Activated CD8-positive, alpha-beta memory T cell treated with anti-CD3 and anti-CD28 coated beads for 48 hours (primary cell): ENCODE measurements around the gene SDR42E1.
A peak's percentile ranks its signal among the peaks of the same experiment; 100 is the strongest.

Experiments used
- DNase-seq, 3 experiments: peaks; one replicate each; pipeline ENCODE4 v3.0.0-alpha.2; 2020; ENCODE audit warnings: low read depth in 2 of 3, low spot score in 2 of 3

The SDR42E1 gene, protein sequence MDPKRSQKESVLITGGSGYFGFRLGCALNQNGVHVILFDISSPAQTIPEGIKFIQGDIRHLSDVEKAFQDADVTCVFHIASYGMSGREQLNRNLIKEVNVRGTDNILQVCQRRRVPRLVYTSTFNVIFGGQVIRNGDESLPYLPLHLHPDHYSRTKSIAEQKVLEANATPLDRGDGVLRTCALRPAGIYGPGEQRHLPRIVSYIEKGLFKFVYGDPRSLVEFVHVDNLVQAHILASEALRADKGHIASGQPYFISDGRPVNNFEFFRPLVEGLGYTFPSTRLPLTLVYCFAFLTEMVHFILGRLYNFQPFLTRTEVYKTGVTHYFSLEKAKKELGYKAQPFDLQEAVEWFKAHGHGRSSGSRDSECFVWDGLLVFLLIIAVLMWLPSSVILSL

GRCh38 chr16:82011199-82011641 lies at the start of gene SDR42E1:
TSS of gene SDR42E1 (minus strand) at chr16:82011470. CDS start at chr16:82000858, 10,612 bp downstream.
- DNase-seq, result peak; percentile 13 to 27 (median 20)

- no peak for DNase-seq
These were observed 48.7 kb upstream of the SDR42E1 start for GRCh38 chr16:82059983-82060421.

GRCh38 chr16:82059161-82059982 lies 48.1 kb upstream of the SDR42E1 start:
- no peak for DNase-seq

- DNase-seq, result no peak
These were observed 45.3 kb upstream of the SDR42E1 start for GRCh38 chr16:82056550-82056896.

DNA sequence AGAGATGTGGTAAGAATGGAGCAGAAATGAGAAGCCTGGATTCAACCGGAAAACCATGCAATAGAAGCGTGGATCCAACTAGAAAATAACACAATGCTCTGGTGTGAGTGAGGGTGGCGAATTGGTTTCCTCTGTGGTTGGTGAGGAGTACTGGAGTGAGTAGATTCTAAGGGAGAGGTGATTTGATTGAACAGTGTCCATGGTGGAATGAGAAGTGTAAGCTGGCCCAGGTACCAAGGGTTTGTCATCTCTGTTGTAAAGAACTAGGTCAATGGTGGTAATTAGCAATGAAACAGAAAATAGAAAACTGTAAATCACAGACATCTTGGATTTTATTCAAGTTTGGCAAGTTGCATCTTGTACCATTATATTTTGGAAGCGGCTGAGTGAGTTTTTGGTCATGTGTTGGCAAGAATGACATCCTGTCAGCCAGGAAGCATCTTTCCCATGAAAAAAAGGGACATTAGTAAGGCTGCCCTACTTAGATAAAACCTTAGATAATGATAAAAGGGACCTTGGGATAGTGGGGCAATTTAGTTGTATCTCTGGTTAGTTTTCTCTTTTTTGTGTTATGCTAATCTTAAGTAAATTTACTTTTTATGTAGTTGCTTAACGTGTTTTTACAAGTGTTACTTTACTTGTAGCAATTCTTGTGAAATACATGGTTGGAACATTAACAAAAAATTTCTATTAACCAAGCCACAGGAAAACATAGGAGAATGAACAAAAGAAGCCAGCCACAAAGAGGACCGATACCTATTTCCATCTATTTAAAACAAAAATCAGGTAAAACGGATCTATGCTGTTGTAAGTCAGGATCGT lies 44.7 kb upstream of the SDR42E1 start:
- DNase-seq, result no peak

DNA sequence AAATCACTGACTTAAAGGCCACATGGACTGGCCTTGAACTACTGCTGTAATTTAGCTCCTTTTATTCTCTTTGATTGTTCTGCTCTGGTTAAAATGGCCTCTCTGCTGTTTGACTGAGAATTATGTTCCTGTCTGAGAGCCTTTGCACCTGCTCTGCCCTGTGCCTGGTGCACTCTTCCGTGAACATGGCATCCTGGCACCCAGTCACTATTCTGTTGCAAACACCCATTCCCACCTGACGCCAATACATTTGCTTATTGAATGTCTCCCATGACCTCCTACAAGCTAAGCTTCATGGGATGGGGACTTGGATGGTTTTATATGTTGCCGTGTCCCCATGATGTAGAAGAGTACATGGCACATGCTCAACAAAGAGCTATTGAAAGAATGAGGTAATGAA lies 43.8 kb upstream of the SDR42E1 start:
- no peak for DNase-seq

- DNase-seq, result no peak
These were observed 40.4 kb upstream of the SDR42E1 start for GRCh38 chr16:82051656-82052055.

- DNase-seq, result no peak
These were observed 39.7 kb upstream of the SDR42E1 start for GRCh38 chr16:82050909-82051357.

GRCh38 chr16:82050506-82050905 lies 39.2 kb upstream of the SDR42E1 start:
- no peak for DNase-seq

DNA sequence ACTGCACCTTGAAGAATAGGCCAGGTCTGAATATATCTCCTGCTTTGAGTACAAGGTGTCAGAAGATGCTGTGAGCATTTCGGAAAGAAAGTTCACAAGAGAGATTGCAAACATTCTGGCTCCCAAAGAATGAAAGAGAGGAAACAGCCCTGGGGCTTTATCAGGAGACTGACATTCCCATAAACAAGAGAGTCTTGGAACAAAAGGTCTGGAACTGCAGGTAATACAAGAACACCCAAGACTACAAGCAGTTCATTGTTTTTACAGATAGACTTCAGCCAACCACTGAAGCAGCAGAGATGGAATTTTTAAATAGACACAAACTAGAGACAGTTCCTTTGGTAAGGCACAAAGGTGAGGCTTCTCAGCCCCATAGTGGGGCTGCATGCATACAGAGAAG lies 38.2 kb upstream of the SDR42E1 start:
- no peak for DNase-seq

DNA sequence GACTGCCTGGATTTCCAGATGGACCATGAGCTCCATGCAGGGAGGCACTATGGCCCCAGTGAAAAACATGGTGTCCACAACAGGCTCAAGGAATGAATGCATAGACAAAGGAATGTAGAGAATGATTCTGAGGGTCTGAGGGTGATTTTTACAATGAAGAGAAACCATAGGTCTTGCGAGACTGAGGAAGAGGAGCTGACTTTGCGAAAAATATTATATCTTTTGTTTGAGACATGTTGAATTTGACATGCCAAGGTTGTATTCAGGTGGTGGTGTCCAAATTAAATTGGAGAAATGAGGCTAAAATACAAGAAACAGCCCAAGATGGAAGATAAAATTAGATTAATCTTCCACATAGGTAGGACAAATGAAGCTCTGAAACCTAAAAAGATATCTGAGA lies 36.5 kb upstream of the SDR42E1 start:
- no peak for DNase-seq

DNA sequence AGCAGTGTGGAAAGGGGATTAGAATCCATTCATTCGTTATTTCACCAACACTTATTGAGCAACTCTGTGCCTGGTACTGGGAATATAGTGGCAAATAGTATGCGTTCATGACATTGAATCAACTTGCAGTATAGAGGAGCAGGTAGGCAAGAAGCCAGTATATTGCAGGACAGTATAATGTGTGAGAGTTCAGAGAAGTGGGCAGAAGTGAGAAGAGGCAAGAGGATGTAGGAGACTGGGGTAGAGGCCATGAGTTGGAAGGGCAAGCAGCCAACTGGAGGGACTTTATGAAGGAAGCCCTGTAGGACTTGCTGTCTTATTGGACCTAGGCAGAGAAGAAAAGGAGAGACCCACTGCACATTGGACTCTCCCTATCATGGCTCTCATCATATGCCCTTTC lies 36.1 kb upstream of the SDR42E1 start:
- DNase-seq, result no peak

GRCh38 chr16:82046941-82047340 lies 35.7 kb upstream of the SDR42E1 start:
- no peak for DNase-seq

- no peak for DNase-seq
These were observed 35.3 kb upstream of the SDR42E1 start for GRCh38 chr16:82046541-82046940.

- DNase-seq, result no peak
These were observed 34.2 kb upstream of the SDR42E1 start for GRCh38 chr16:82045465-82045864.

DNA sequence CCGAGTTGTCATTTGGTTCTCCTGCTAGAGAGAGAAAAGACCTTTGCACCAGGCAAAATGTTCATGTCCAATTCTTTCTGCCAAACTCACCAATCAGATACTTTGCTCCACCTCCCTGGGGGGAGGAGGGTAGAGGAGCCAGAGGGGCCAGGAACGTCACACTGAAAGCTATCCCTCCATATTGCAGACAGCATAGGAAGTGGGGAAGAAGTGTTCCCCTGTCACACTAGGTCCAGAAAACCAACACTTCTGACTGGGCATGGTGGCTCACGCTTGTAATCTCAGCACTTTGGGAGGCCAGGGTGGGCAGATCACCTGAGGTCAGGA lies 33.3 kb upstream of the SDR42E1 start:
- no peak for DNase-seq

GRCh38 chr16:82043680-82044584 lies 32.7 kb upstream of the SDR42E1 start:
- no peak for DNase-seq

- DNase-seq, result no peak
These were observed 31.6 kb upstream of the SDR42E1 start for GRCh38 chr16:82042846-82043245.

DNA sequence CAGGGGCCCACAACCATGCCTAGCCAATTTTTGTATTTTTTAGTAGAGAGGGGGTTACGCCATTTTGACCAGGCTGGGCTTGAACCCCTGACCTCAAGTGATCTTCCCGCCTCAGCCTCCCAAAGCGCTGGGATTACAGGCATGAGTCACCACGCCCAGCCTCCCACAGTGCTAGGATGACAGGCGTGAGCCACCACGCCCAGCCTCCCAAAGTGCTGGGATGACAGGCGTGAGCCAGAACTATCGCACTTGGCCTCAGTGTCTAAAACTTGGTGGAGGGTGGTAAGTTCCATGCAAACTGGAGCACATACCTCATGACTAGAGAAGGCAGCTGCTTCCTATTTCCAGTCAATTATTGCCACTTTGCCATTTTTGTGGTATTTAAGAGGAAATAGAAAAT lies 30.9 kb upstream of the SDR42E1 start:
- DNase-seq, result no peak

DNA sequence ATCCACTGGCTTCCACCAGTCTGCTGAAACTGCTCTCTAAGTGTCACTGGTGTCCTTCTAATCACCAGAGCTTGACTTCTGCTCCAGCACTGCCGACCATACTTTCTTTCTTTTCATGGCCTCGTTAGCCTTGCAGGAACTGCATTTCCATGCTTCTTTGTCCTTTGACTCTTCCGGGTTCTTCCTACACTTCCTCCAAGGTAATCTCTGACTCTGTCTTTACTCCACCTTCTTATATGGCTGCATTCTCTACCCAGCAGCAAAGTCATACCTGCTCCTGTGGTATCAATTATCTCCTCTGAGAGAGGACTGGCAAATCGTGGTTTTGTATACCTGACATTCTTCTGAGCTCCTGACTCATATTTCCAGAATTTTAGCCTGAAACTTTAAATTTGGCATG lies 30.3 kb upstream of the SDR42E1 start:
- no peak for DNase-seq
